Measurements from ENCODE around the gene AK5.
"Not testable (repeated sequence)": the region's sequence is repeated elsewhere in the genome, so short reads cannot be mapped to it uniquely, and the experiment has no call there.

AK5 gene

GRCh38 chr1:77512650-77513049 lies 230.8 kb downstream of the AK5 start:
- DNase-seq: not testable (repeated sequence)

GRCh38 chr1:77513839-77514763 lies 232.3 kb downstream of the AK5 start:
- peak in 1 of 2 donors; percentile 21 for DNase-seq

GRCh38 chr1:77514921-77515776 lies 233.3 kb downstream of the AK5 start:
- no peak for DNase-seq

GRCh38 chr1:77516106-77516505 lies 234.3 kb downstream of the AK5 start:
- DNase-seq: no peak

- no peak for DNase-seq
Observed at GRCh38 chr1:77524038-77524437, 242.2 kb downstream of the AK5 start.

GRCh38 chr1:77531149-77531548 lies 249.3 kb downstream of the AK5 start:
- not testable (repeated sequence) for DNase-seq

GRCh38 chr1:77531596-77532280 lies 249.9 kb downstream of the AK5 start:
- not testable (repeated sequence) for DNase-seq

GRCh38 chr1:77532641-77533040 lies 250.8 kb downstream of the AK5 start:
- no peak for DNase-seq

- DNase-seq: peak; percentile 66 to 80
Observed at GRCh38 chr1:77533660-77534305, 252.0 kb downstream of the AK5 start.

- DNase-seq: peak; percentile 56 to 69
Observed at GRCh38 chr1:77534456-77534855, 252.6 kb downstream of the AK5 start.

- no peak for DNase-seq
Observed at GRCh38 chr1:77536813-77537212, 255.0 kb downstream of the AK5 start.

- no peak for DNase-seq
Observed at GRCh38 chr1:77538956-77539518, 257.2 kb downstream of the AK5 start.

GRCh38 chr1:77539519-77540142 lies 257.8 kb downstream of the AK5 start:
- no peak for DNase-seq

- DNase-seq: no peak
Observed at GRCh38 chr1:77540501-77541161, 258.8 kb downstream of the AK5 start.

- no peak for DNase-seq
Observed at GRCh38 chr1:77541162-77541545, 259.3 kb downstream of the AK5 start.

GRCh38 chr1:77542813-77543420 lies 261.1 kb downstream of the AK5 start:
- peak; percentile 46 to 54 for DNase-seq

GRCh38 chr1:77543822-77544448 lies 262.1 kb downstream of the AK5 start:
- DNase-seq: no peak

- DNase-seq: no peak
Observed at GRCh38 chr1:77544845-77545244, 263.0 kb downstream of the AK5 start.

- no peak for DNase-seq
Observed at GRCh38 chr1:77545970-77546369, 264.2 kb downstream of the AK5 start.

GRCh38 chr1:77546890-77547289 lies 265.1 kb downstream of the AK5 start:
- no peak for DNase-seq
